Ectodermal cell (in vitro differentiated cells): Measurements from ENCODE around the gene SLC24A4.

Experiments
- H3K27ac ChIP-seq: 2 replicates; pipeline ENCODE4 v1.7.0; 2013; ENCODE audit warnings: mild to moderate bottlenecking, low read depth, low read length; ENCODE audit not compliant: insufficient read depth, poor library complexity, severe bottlenecking
- H3K27me3 ChIP-seq: 2 replicates; pipeline ENCODE4 v1.7.0; 2013; ENCODE audit warnings: mild to moderate bottlenecking, low read length; ENCODE audit not compliant: insufficient read depth, control insufficient read depth, poor library complexity, severe bottlenecking
- H3K36me3 ChIP-seq: one replicate; pipeline ENCODE4 v1.7.0; 2013; ENCODE audit warnings: low read length; ENCODE audit not compliant: control insufficient read depth, insufficient read depth
- H3K4me1 ChIP-seq: one replicate; pipeline ENCODE4 v1.7.0; 2013; ENCODE audit warnings: low read length; ENCODE audit not compliant: control insufficient read depth, insufficient read depth
- H3K4me3 ChIP-seq: 2 replicates; pipeline ENCODE4 v1.7.0; 2013; ENCODE audit warnings: low read depth, low read length, control low read depth; ENCODE audit not compliant: insufficient read depth
- H3K9me3 ChIP-seq: 2 replicates; pipeline ENCODE4 v1.7.0; 2013; ENCODE audit warnings: mild to moderate bottlenecking, low read length, moderate library complexity; ENCODE audit not compliant: control insufficient read depth
- WGBS, 2 experiments: methylation state at CpG; one replicate each; pipeline ENCODE4 v1.1.7; 2013; ENCODE audit warnings: missing lambda C conversion rate in 2 of 2; 5-methylcytosine and 5-hydroxymethylcytosine counted together

SLC24A4 gene

DNA sequence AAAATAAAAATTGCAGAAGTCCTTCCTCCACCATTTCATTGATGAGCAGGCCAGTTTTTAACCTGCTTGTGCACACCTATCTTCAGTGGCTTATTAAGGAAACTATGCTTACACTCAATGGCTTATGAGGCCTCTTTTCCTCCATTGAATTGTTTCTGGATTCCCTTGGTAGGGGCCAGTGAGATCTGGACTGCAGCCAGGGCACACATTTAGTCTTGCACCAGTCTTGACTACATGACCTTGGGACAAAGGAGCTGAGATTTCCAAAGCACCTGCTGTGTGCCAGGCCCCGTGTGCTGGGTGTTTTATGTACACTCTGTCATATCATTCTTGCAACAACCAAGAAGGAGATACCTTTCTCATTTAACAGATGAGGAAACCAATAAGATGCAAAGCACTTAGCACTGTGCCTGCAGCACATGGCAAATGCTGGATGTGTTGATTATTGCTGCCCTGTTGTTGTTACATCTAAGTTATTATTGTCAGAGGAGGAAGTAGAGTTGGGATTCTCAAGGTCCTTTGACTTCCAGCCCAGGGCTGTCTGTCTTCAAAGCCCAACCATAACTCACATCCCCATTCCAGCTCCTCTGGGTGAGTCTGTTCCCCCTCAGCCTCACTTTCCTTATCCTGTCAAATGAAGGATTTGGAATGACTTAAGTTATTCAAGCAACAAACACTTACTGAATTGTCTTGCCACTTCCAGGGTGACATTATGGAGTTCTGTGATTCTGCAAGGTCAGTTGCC lies 159.0 kb downstream of the SLC24A4 start:
- no peaks in the 10 kb centered on the region for H3K36me3 ChIP-seq
- no peak overlapping the region for H3K27ac ChIP-seq
- H3K4me3 ChIP-seq: no peak overlapping the region
- H3K9me3 ChIP-seq: no peaks in the 10 kb centered on the region
- WGBS, 2 experiments: 60 to 92% methylated on average over 1 of the region's 1 CpG
- H3K4me1 ChIP-seq: no peaks in the 10 kb centered on the region
- no peaks in the 10 kb centered on the region for H3K27me3 ChIP-seq

GRCh38 chr14:92482621-92483319 lies 159.8 kb downstream of the SLC24A4 start:
- H3K4me1 ChIP-seq: no peaks in the 10 kb centered on the region
- 95 to 97% methylated on average over 9 of the region's 9 CpGs for WGBS, 2 experiments
- H3K36me3 ChIP-seq: no peaks in the 10 kb centered on the region
- no peak overlapping the region for H3K27ac ChIP-seq
- no peaks in the 10 kb centered on the region for H3K9me3 ChIP-seq
- H3K27me3 ChIP-seq: no peaks in the 10 kb centered on the region
- H3K4me3 ChIP-seq: no peak overlapping the region

- Histone ChIP-seq H3K36me3 (no peaks in the 10 kb centered on the region), H3K27ac (no peak overlapping the region), H3K4me3 (no peak overlapping the region), H3K4me1 (no peaks in the 10 kb centered on the region), H3K27me3 (no peaks in the 10 kb centered on the region), H3K9me3 (no peaks in the 10 kb centered on the region)
- 93 to 96% methylated on average over 7 of the region's 7 CpGs for WGBS, 2 experiments
Observed at GRCh38 chr14:92484132-92484823, 161.3 kb downstream of the SLC24A4 start.

- no peak overlapping the region for H3K27ac ChIP-seq
Observed at GRCh38 chr14:92486881-92487280, 163.9 kb downstream of the SLC24A4 start.

GRCh38 chr14:92487513-92488133 lies 164.7 kb downstream of the SLC24A4 start:
- Histone ChIP-seq H3K27me3 (no peaks in the 10 kb centered on the region), H3K9me3 (no peaks in the 10 kb centered on the region), H3K4me3 (no peak overlapping the region), H3K4me1 (no peaks in the 10 kb centered on the region), H3K27ac (no peak overlapping the region), H3K36me3 (no peaks in the 10 kb centered on the region)
- WGBS, 2 experiments: 40 to 45% methylated on average over 10 of the region's 10 CpGs

More at GRCh38 chr14:92486881-92487280, 163.9 kb downstream of the SLC24A4 start:
- H3K9me3 ChIP-seq: no peaks in the 10 kb centered on the region
- no peaks in the 10 kb centered on the region for H3K4me1 ChIP-seq
- 85 to 92% methylated on average over 4 of the region's 4 CpGs for whole genome bisulfite sequencing, 2 experiments
- H3K36me3 ChIP-seq: no peaks in the 10 kb centered on the region
- H3K4me3 ChIP-seq: no peak overlapping the region
- H3K27me3 ChIP-seq: no peaks in the 10 kb centered on the region

- Histone ChIP-seq H3K9me3 (no peaks in the 10 kb centered on the region), H3K27ac (no peak overlapping the region), H3K4me1 (no peaks in the 10 kb centered on the region), H3K27me3 (no peaks in the 10 kb centered on the region), H3K36me3 (no peaks in the 10 kb centered on the region), H3K4me3 (no peak overlapping the region)
- 92 to 93% methylated on average over 21 of the region's 21 CpGs for WGBS, 2 experiments
Observed at GRCh38 chr14:92489394-92490238, 166.7 kb downstream of the SLC24A4 start.

DNA sequence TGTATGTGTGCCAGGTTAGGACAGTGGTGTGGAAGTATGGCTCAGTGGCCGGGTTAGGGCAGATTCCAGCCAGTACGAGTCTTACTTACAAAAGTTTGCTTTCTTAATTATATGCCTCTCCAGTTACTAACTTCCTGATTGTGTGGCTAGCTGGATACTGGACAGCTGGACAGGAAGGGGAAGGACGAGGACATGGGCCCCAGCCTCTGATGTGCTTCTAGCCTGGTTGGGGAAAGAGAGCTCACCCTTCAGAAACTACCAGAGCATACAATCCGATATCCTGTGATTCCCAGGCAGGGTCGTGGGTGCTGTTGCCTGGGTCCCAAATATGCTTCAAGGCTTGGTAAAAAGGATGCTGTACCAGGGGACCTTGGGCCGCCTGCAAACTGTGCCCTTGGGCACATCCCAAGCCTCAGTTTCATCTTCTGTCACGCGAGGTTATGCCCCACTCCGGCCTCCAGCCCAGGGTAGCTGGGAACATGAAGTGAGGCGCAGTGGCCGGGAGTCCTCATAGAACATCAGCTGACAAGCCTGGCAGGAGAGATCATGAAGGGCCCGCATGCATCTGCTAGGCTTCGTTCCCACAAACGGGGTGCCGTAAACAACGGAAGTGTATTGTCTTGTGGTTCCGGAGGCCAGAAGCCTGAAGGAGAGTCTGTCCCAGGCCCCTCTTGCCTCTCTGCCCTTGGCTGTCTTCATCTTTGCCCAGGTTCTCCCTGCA lies 167.4 kb downstream of the SLC24A4 start:
- Histone ChIP-seq H3K27me3 (no peaks in the 10 kb centered on the region), H3K9me3 (no peaks in the 10 kb centered on the region), H3K4me1 (no peaks in the 10 kb centered on the region), H3K4me3 (no peak overlapping the region), H3K27ac (no peak overlapping the region), H3K36me3 (no peaks in the 10 kb centered on the region)
- 88 to 89% methylated on average over 17 of the region's 17 CpGs for WGBS, 2 experiments

GRCh38 chr14:92491782-92492181 lies 168.8 kb downstream of the SLC24A4 start:
- Histone ChIP-seq H3K4me1 (no peaks in the 10 kb centered on the region), H3K4me3 (no peak overlapping the region), H3K9me3 (no peaks in the 10 kb centered on the region), H3K36me3 (no peaks in the 10 kb centered on the region), H3K27me3 (no peaks in the 10 kb centered on the region), H3K27ac (no peak overlapping the region)
- 91 to 93% methylated on average over 8 of the region's 8 CpGs for WGBS, 2 experiments

DNA sequence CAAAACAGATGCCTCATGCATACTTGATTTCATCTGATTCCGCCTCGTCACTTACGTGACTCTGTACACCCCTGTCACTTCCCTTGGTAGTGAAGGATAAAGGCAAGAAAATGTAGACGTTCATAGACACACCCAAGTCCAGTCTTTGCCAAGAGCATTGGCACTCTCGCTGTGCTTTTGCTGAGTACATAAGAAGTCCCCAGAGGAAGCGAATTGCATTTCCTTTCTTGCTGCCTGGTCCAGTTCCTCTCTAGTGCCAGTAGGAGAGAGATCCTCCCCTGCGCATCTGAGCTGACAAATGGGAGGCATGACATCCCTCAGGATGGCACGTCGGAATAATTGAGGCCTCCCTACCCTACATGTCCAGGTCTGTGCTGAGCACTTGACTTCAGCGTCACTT lies 169.3 kb downstream of the SLC24A4 start:
- 95% methylated on average over 10 of the region's 10 CpGs for WGBS, 2 experiments
- Histone ChIP-seq H3K4me3 (no peak overlapping the region), H3K9me3 (no peaks in the 10 kb centered on the region), H3K27me3 (no peaks in the 10 kb centered on the region), H3K27ac (no peak overlapping the region), H3K4me1 (no peaks in the 10 kb centered on the region), H3K36me3 (no peaks in the 10 kb centered on the region)
